AG04450 (cell line): ENCODE results near the gene ARHGAP6. TPM values are rescaled to one million over a fixed set of nuclear protein-coding genes. Genes with fewer than 3 reads are reported as not detected.

ENCODE experiments used
- CTCF ChIA-PET: fragments of 300-600, 350-600 bp; formaldehyde crosslinking; extraction: SDS; loops from one replicate; lab custom pipeline; 2022; ENCODE audit warnings: antibody characterized with exemption, inconsistent platforms; lab: Charles Lee
- POLR2A ChIA-PET: fragments of 350-600 bp; formaldehyde crosslinking; extraction: SDS; loops from one replicate; lab custom pipeline; 2021; ENCODE audit warnings: antibody characterized with exemption, inconsistent platforms; lab: Yijun Ruan, JAX
- DNase-seq: peaks from one replicate; pipeline ENCODE4 v3.0.0-alpha.2; 2011; ENCODE audit warnings: low read depth, low spot score
- H3K27ac ChIP-seq: one replicate; pipeline ENCODE4 v1.5.1; 2012; ENCODE audit warnings: low read depth, low read length, control low read depth
- H3K27me3 ChIP-seq: one replicate; pipeline ENCODE4 v1.6.0; 2012; ENCODE audit warnings: low read length; ENCODE audit not compliant: control insufficient read depth, insufficient read depth
- H3K4me3 ChIP-seq: 2 replicates; pipeline ENCODE4 v1.5.1; 2011; ENCODE audit warnings: mild to moderate bottlenecking, low read depth, low read length, control low read depth
- H3K9me3 ChIP-seq: 2 replicates; pipeline ENCODE4 v1.5.1; 2012; ENCODE audit warnings: low read length; ENCODE audit not compliant: control insufficient read depth, insufficient read depth
- CTCF ChIP-seq: IDR thresholded peaks from 2 replicates; pipeline ENCODE4 v1.5.1; 2011; ENCODE audit warnings: low read depth, low read length, control low read depth, inconsistent platforms
- polyA plus RNA-seq: library from polyadenylated mRNA; depleted of rRNA; stranded (reverse); fragments of >200 nt; gene quantifications from 2 replicates; pipeline ENCODE4 v1.2.3, GENCODE V29; 2011

ARHGAP6 gene
- polyA plus RNA-seq, 1 experiment, result 4.0 TPM

- TF ChIP-seq CTCF, result no peak
- ChIA-PET POLR2A (interaction anchor here (0.6 kb wide), 1 partner anchor 65 kb away, joined by 3 read pairs; no protein-coding TSS in a partner anchor), CTCF (no interaction called here)
- no peaks in the 10 kb centered on the region for H3K9me3 ChIP-seq
- no peak overlapping the region for H3K27ac ChIP-seq
- H3K27me3 ChIP-seq, result no peaks in the 10 kb centered on the region
- H3K4me3 ChIP-seq, result no peak overlapping the region
- no peak for DNase-seq
These were observed 328.3 kb downstream of the ARHGAP6 start for GRCh38 chrX:11337292-11338009.

GRCh38 chrX:11336201-11336600 is 329.5 kb downstream of the ARHGAP6 start:
- no peak for DNase-seq
- H3K27ac ChIP-seq, result no peak overlapping the region
- no peak overlapping the region for H3K4me3 ChIP-seq
- no peaks in the 10 kb centered on the region for H3K27me3 ChIP-seq
- no peak for TF ChIP-seq CTCF
- H3K9me3 ChIP-seq, result no peaks in the 10 kb centered on the region
- CTCF ChIA-PET, result no interaction called here
- POLR2A ChIA-PET, result no interaction called here

GRCh38 chrX:11334165-11334564 is 331.6 kb downstream of the ARHGAP6 start:
- Histone ChIP-seq H3K9me3 (no peaks in the 10 kb centered on the region), H3K27ac (no peak overlapping the region), H3K4me3 (no peak overlapping the region), H3K27me3 (no peaks in the 10 kb centered on the region)
- ChIA-PET POLR2A (no interaction called here), CTCF (no interaction called here)
- TF ChIP-seq CTCF, result no peak
- DNase-seq, result no peak

GRCh38 chrX:11331788-11332187 is 333.9 kb downstream of the ARHGAP6 start:
- POLR2A ChIA-PET, result no interaction called here
- Histone ChIP-seq H3K9me3 (no peaks in the 10 kb centered on the region), H3K4me3 (no peak overlapping the region), H3K27me3 (no peaks in the 10 kb centered on the region), H3K27ac (no peak overlapping the region)
- no peak for TF ChIP-seq CTCF
- CTCF ChIA-PET, result no interaction called here
- DNase-seq, result no peak

GRCh38 chrX:11329021-11329420 is 336.7 kb downstream of the ARHGAP6 start:
- TF ChIP-seq CTCF, result no peak
- ChIA-PET CTCF (no interaction called here), POLR2A (no interaction called here)
- DNase-seq, result no peak
- Histone ChIP-seq H3K9me3 (no peaks in the 10 kb centered on the region; the same call in 1 of the 2 replicates), H3K4me3 (no peak overlapping the region), H3K27me3 (no peaks in the 10 kb centered on the region), H3K27ac (no peak overlapping the region)
